Spleen (tissue), 7 donors: ENCODE results near the gene AOC2.
"Not testable (repeated sequence)": the region's sequence is repeated elsewhere in the genome, so short reads cannot be mapped to it uniquely, and the experiment has no call there.

Experiments
- POLR2A ChIP-seq, 3 donors: fragments of 450-650 bp; IDR thresholded peaks; one replicate each; pipeline ENCODE4 v1.5.1; 2017; ENCODE audit warnings: antibody characterized with exemption in 3 of 3, mild to moderate bottlenecking in 1 of 3
- TF ChIP-seq, protein P1 (sequence below), 11 experiments: fragments of 200-600 bp in 7 of 11; fragments of 450-650 bp in 4 of 11; sonication (generic) in 4 of 11; IDR thresholded peaks in 8 of 11; conservative IDR thresholded peaks in 3 of 11; 1 replicate in 7 of 11; 2 replicates in 4 of 11; pipeline versions ENCODE4 v1.4.0 to v1.8.0; 2016 to 2021; ENCODE audit warnings: antibody characterized with exemption in 11 of 11, inconsistent platforms in 4 of 11, mild to moderate bottlenecking in 1 of 11
- donor health status: DM: no; HTN: no; CAD: no; lungs with moderate emphysema.
- donor health status: DM: no; HTN: no; CAD: no.
- donor health status: DM: no; HTN: no; CAD: no.

DNA sequence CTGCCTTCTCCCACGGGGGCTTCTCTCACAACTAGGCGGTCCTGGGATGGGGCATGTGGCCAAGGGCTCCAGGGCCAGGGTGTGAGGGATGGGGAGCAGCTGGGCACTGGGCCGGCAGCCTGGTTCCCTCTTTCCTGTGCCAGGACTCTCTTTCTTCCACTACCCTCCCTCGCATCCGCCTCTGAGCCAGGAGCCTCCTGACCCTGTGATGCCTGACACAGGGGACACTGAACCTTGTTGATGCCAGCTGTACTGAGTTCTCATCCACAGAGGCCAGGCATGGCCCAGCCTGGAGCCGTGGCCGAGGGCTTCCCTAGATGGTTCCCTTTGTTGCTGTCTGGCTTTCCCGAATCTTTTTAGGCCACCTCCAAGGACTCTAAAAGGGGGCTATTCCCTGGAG is 12.1 kb downstream of the AOC2 start:
- TF ChIP-seq, protein P1, sequence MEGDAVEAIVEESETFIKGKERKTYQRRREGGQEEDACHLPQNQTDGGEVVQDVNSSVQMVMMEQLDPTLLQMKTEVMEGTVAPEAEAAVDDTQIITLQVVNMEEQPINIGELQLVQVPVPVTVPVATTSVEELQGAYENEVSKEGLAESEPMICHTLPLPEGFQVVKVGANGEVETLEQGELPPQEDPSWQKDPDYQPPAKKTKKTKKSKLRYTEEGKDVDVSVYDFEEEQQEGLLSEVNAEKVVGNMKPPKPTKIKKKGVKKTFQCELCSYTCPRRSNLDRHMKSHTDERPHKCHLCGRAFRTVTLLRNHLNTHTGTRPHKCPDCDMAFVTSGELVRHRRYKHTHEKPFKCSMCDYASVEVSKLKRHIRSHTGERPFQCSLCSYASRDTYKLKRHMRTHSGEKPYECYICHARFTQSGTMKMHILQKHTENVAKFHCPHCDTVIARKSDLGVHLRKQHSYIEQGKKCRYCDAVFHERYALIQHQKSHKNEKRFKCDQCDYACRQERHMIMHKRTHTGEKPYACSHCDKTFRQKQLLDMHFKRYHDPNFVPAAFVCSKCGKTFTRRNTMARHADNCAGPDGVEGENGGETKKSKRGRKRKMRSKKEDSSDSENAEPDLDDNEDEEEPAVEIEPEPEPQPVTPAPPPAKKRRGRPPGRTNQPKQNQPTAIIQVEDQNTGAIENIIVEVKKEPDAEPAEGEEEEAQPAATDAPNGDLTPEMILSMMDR (IDR thresholded peaks at IDR 0.05 in 8 of 11, conservative IDR thresholded peaks at IDR 0.05 in 3 of 11): not testable (repeated sequence)
- not testable (repeated sequence) for TF ChIP-seq POLR2A (IDR thresholded peaks at IDR 0.05)
